Measurements from ENCODE around the gene NDFIP1.

- no peak for TF ChIP-seq POLR2A (IDR thresholded peaks at IDR 0.05)
- TF ChIP-seq CTCF (IDR thresholded peaks at IDR 0.05 in 4 of 5, conservative IDR thresholded peaks at IDR 0.05 in 1 of 5), result no peak
These were observed 20.2 kb downstream of the NDFIP1 start for GRCh38 chr5:142128675-142129208.
